Measurements from ENCODE around the gene CDC73.
"Not testable (repeated sequence)": the region's sequence is repeated elsewhere in the genome, so short reads cannot be mapped to it uniquely, and the experiment has no call there.

Gene CDC73

GRCh38 chr1:193216920-193217319 lies 95.1 kb downstream of the CDC73 start:
- TF ChIP-seq, protein P1, sequence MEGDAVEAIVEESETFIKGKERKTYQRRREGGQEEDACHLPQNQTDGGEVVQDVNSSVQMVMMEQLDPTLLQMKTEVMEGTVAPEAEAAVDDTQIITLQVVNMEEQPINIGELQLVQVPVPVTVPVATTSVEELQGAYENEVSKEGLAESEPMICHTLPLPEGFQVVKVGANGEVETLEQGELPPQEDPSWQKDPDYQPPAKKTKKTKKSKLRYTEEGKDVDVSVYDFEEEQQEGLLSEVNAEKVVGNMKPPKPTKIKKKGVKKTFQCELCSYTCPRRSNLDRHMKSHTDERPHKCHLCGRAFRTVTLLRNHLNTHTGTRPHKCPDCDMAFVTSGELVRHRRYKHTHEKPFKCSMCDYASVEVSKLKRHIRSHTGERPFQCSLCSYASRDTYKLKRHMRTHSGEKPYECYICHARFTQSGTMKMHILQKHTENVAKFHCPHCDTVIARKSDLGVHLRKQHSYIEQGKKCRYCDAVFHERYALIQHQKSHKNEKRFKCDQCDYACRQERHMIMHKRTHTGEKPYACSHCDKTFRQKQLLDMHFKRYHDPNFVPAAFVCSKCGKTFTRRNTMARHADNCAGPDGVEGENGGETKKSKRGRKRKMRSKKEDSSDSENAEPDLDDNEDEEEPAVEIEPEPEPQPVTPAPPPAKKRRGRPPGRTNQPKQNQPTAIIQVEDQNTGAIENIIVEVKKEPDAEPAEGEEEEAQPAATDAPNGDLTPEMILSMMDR (IDR thresholded peaks at IDR 0.05; ENCODE audit: insufficient read depth, low read depth, low read length, missing control alignments), result no peak
- H3K4me3 ChIP-seq (ENCODE audit: low read depth, low read length), result no peak overlapping the region
- peak; percentile 10 for DNase-seq (ENCODE audit: low read depth)

GRCh38 chr1:193219391-193219790 lies 97.6 kb downstream of the CDC73 start:
- no peak overlapping the region for H3K4me3 ChIP-seq (ENCODE audit: low read depth, low read length)
- no peak for DNase-seq (ENCODE audit: low read depth)
- TF ChIP-seq, protein P1 (IDR thresholded peaks at IDR 0.05; ENCODE audit: insufficient read depth, low read depth, low read length, missing control alignments), result no peak

- TF ChIP-seq, protein P1 (IDR thresholded peaks at IDR 0.05; ENCODE audit: insufficient read depth, low read depth, low read length, missing control alignments), result no peak
- no peak overlapping the region for H3K4me3 ChIP-seq (ENCODE audit: low read depth, low read length)
- no peak for DNase-seq (ENCODE audit: low read depth)
These were observed 99.8 kb downstream of the CDC73 start for GRCh38 chr1:193221651-193222050.

DNA sequence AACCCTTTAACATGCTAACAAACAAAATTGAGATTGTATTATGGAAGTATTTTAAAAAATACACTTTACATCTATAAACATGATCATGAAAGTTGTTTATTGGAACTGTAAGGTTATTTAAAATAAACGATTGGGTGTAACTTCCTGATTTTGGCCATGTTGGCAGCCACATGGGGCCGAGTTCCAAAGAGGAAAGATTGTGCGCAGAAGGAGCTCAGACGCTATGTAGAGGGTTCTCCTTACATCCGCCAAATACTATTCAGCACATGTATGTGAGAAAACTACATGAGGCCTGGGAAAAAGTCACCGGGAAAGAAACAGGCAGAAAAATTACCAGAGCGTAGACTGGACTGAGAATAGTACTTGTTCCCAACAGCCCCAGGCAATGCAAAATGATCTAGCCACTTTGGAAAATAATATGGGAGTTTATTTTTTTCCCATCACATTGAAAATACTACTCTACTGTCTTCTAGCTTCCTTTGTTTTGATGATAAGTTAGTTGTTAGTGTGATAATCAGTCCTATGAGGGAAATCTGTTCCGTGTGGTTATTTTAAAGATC lies 100.3 kb downstream of the CDC73 start:
- TF ChIP-seq, protein P1 (IDR thresholded peaks at IDR 0.05; ENCODE audit: insufficient read depth, low read depth, low read length, missing control alignments), result no peak
- DNase-seq (ENCODE audit: low read depth), result no peak
- no peak overlapping the region for H3K4me3 ChIP-seq (ENCODE audit: low read depth, low read length)

DNA sequence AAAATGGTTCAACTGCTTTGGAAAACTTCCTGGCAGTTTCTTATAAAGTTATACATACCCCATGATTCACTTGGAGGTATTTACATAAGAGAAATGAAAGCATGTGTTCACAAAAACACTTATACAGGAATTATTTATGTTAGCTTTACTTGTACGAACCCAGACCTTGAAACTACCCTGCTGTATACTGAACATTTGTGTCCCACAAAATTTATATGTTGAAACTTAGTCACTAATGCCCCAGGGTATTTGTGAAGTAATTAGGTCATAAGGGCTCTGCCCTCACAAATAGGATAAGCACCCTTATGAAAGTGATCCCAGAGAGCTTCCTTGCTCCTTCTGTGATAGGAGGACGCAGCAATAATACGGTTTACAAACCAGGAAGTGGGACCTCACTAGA lies 107.3 kb downstream of the CDC73 start:
- TF ChIP-seq, protein P1 (IDR thresholded peaks at IDR 0.05; ENCODE audit: insufficient read depth, low read depth, low read length, missing control alignments), result no peak
- no peak for DNase-seq (ENCODE audit: low read depth)
- no peak overlapping the region for H3K4me3 ChIP-seq (ENCODE audit: low read depth, low read length)

DNA sequence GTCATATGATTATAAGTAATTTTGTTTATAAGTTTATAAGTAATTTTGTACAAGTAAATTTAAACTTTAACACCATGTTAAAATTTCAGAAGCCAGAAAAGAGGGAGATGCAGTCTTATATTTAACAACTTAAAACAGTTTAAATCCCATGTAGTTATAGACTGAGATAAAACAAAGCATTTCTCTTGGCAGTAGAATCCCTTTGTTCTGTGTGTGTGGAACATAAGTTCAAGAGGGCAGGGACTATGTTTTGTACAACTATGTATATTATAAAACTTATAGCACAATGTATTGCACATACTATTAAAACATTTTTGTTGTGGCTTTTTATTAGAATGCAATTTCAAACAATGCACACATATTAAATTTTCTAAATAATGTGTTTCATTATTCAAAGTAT lies 109.3 kb downstream of the CDC73 start:
- H3K4me3 ChIP-seq (ENCODE audit: low read depth, low read length); DNase-seq (ENCODE audit: low read depth): not testable (repeated sequence)

DNA sequence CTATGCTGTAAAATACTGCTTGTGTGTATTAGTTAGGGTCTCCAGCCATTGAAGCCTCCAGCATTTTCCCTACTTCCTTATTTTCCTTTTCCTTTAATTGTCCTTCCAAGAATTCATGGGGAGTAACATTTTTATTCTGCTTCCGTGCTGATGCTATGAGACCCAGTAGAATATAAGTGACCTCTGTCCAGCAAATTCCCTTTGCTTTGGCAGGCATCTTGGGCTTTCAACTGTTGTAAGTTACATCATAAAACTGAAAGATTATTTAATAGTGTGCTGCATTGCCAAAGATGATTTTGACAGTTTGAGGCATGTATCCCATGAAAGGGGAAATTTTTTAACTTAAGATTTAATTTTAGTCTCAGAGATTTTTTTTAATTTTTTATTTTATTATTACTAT lies 112.7 kb downstream of the CDC73 start:
- no peak for DNase-seq (ENCODE audit: low read depth)
- TF ChIP-seq, protein P1 (IDR thresholded peaks at IDR 0.05; ENCODE audit: insufficient read depth, low read depth, low read length, missing control alignments), result no peak
- no peak overlapping the region for H3K4me3 ChIP-seq (ENCODE audit: low read depth, low read length)
